ENCODE results near the gene METTL24. TPM values are rescaled to one million over a fixed set of nuclear protein-coding genes. Genes with fewer than 3 reads are reported as not detected.
"Not testable (repeated sequence)": the region's sequence is repeated elsewhere in the genome, so short reads cannot be mapped to it uniquely, and the experiment has no call there.

Gene METTL24
- total RNA-seq, 2 donors from 2014 or later: not detected

DNA sequence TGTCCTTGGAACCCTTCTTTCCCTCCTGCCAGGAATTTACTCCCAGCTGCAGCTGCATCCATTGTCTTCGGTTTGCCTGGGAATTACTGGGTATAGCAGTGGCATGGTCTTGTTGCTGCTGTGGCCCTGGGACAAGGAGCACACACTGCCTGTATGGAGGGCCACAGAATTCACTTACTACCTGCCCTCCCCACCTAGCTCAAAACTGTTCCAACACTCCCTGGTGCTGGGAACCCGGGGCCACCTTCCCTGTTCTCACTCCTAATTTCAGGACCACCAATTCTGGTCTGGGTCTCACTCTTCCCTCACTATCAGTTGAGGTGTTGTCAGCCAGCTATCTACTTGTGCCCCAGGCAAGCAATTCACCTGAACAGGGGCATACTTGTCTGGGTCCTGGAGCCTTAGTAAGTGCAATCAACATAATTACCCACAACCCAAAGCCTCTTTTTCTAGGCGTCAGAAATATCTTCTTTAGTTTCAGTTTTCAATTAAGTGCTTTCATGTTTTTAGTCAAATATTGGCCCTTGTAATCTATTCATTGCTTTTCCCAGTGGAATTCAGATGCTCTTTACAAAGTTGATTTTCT, 47.2 kb downstream of the METTL24 start:
- DNase-seq (no peak), ATAC-seq (replicated peaks in 1 of 2) (no peak)
- no peak overlapping the region for H3K4me3 Mint-ChIP-seq

DNA sequence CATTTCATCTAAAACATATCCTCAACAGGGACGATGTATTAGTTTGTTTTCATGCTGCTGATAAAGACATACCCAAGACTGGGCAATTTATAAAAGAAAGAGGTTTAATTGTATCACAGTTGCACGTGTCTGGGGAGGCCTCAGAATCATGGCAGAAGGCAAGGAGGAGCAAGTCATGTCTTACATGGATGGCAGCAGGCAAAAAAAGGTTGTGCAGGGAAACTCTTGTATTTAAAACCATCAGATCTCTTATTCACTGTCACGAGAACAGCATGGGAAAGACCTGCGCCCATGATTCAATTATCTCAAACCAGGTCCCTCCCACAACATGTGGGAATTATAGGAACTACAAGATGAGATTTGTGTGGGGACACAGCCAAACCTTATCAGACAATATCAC, 48.7 kb downstream of the METTL24 start:
- not testable (repeated sequence) for ATAC-seq (replicated peaks in 1 of 2); H3K9me3 Mint-ChIP-seq; H3K36me3 Mint-ChIP-seq (ENCODE audit: insufficient read depth in 2 of 2); H3K27ac Mint-ChIP-seq; H3K4me1 Mint-ChIP-seq (ENCODE audit: low read depth); DNase-seq; H3K4me3 Mint-ChIP-seq; H3K27me3 Mint-ChIP-seq (ENCODE audit: low read depth)

More for the DNA sequence above, 47.2 kb downstream of the METTL24 start:
- H3K27me3 Mint-ChIP-seq (ENCODE audit: low read depth): peaks cover 6% of the 10 kb centered on the region
- peaks cover 6% of the 10 kb centered on the region for H3K4me1 Mint-ChIP-seq (ENCODE audit: low read depth)
- peaks cover 0 to 2% of the 10 kb centered on the region in 2 donors for H3K9me3 Mint-ChIP-seq
- H3K27ac Mint-ChIP-seq: no peak overlapping the region
- H3K36me3 Mint-ChIP-seq (ENCODE audit: insufficient read depth in 2 of 2): peaks cover 2% of the 10 kb centered on the region in 2 donors

DNA sequence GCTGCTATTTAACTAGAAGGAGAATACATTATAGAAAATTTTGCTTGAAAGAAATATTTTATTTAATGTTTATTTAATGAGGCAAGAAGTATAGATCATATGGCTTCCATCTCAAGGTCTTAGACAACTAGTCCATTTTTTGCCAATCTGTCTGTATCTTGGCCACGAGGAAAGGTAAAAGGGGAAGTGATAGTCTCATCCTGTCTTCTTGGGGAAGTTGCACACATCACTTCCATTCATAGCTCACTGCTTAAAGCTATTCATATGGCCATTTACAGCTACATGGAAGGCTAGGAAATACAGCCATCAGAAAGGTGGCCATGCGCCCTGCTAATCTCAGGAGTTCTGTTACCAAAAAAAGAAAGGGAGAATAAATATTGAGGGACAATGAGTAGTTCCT, 50.8 kb downstream of the METTL24 start:
- Mint-ChIP-seq H3K36me3 (ENCODE audit: insufficient read depth in 2 of 2) (peaks cover 2% of the 10 kb centered on the region in 2 donors), H3K27me3 (ENCODE audit: low read depth) (peaks cover 2% of the 10 kb centered on the region), H3K4me3 (no peak overlapping the region), H3K4me1 (ENCODE audit: low read depth) (peaks cover 6% of the 10 kb centered on the region), H3K27ac (no peak overlapping the region), H3K9me3 (peaks cover 0 to 2% of the 10 kb centered on the region in 2 donors)
- no peak for ATAC-seq (replicated peaks in 1 of 2)
- DNase-seq: no peak

DNA sequence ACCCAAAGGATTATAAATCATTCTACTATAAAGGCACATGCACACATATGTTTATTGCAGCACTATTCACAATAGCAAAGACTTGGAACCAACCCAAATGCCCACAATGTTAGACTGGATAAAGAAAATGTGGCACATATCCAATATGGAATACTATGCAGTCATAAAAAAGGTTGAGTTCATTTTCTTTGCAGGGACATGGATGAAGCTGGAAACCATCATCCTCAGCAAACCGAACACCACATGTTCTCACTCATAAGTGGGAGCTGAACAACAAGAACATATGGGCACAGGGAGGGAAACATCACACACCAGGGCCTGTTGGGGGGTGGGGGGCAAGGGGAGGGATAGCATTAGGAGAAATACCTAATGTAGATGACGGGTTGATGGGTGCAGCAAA, 52.3 kb downstream of the METTL24 start:
- not testable (repeated sequence) for H3K4me1 Mint-ChIP-seq (ENCODE audit: low read depth); H3K27me3 Mint-ChIP-seq (ENCODE audit: low read depth); DNase-seq; H3K4me3 Mint-ChIP-seq; H3K9me3 Mint-ChIP-seq; H3K36me3 Mint-ChIP-seq (ENCODE audit: insufficient read depth in 2 of 2); ATAC-seq (replicated peaks in 1 of 2); H3K27ac Mint-ChIP-seq

DNA sequence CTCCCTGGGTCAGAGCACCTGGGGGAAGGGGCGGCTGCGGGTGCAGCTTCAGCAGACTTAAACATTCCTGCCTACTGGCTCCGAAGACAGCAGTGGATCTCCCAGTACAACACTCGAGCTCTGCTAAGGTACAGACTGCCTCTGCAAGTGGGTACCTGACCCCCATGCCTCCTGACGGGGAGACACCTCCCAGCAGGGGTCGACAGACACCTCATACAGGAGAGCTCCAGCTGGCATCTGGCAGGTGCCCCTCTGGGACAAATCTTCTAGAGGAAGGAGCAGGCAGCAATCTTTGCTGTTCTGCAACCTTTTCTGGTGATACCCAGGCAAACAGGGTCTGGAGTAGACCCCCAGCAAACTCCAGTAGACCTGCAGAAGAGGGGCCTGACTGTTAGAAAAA, 54.5 kb downstream of the METTL24 start:
- H3K4me3 Mint-ChIP-seq; H3K9me3 Mint-ChIP-seq; H3K4me1 Mint-ChIP-seq (ENCODE audit: low read depth); ATAC-seq (replicated peaks in 1 of 2); DNase-seq; H3K36me3 Mint-ChIP-seq (ENCODE audit: insufficient read depth in 2 of 2); H3K27me3 Mint-ChIP-seq (ENCODE audit: low read depth); H3K27ac Mint-ChIP-seq: not testable (repeated sequence)

DNA sequence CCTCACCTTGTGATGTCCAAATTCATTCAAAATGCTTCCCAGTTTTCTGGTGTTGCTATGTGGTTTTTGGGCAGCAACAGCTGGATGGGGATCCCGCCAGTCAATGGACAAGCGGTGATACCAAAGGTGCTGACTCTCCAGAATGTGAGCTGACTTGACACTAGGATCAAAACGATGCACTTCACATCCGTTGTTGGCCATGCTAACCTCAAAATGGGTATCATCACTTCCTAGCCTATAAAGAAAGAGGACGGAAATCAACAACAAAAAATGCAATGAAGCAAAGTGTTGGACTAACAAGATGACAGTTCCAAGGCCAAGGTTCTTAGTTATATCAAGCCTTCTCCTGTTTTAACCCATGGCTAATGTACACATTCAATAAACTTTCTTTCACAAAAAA, 59.2 kb downstream of the METTL24 start:
- Mint-ChIP-seq H3K27ac (no peak overlapping the region), H3K36me3 (ENCODE audit: insufficient read depth in 2 of 2) (no peaks in the 10 kb centered on the region), H3K4me3 (no peak overlapping the region), H3K9me3 (no peaks in the 10 kb centered on the region), H3K4me1 (ENCODE audit: low read depth) (peaks cover 11% of the 10 kb centered on the region), H3K27me3 (ENCODE audit: low read depth) (peaks cover 12% of the 10 kb centered on the region)
- DNase-seq: no peak
- no peak for ATAC-seq (replicated peaks in 1 of 2)

DNA sequence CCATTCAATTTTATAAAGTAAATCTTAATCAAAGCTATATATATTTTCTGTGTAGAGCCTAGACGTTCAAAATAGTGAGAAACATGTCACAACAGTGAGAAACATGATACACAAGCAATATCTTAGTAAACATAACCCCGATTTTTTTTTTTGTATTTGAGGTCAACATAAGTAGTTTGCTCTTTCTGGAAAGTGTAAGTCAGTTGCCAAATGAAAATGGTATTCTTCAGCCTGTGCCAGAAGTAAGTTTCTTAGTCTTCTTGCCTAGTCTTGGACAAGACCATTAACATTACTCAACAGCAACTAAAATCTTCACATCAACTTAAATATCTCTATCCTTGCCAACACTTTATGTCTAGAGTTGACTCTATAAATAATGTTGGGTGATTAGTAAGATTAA, 59.7 kb downstream of the METTL24 start:
- DNase-seq (no peak), ATAC-seq (replicated peaks in 1 of 2) (no peak)
- no peaks in the 10 kb centered on the region for H3K9me3 Mint-ChIP-seq
- H3K27ac Mint-ChIP-seq: no peak overlapping the region
- H3K4me1 Mint-ChIP-seq (ENCODE audit: low read depth): peaks cover 11% of the 10 kb centered on the region
- no peak overlapping the region for H3K4me3 Mint-ChIP-seq
- H3K36me3 Mint-ChIP-seq (ENCODE audit: insufficient read depth in 2 of 2): no peaks in the 10 kb centered on the region
- H3K27me3 Mint-ChIP-seq (ENCODE audit: low read depth): peaks cover 12% of the 10 kb centered on the region

DNA sequence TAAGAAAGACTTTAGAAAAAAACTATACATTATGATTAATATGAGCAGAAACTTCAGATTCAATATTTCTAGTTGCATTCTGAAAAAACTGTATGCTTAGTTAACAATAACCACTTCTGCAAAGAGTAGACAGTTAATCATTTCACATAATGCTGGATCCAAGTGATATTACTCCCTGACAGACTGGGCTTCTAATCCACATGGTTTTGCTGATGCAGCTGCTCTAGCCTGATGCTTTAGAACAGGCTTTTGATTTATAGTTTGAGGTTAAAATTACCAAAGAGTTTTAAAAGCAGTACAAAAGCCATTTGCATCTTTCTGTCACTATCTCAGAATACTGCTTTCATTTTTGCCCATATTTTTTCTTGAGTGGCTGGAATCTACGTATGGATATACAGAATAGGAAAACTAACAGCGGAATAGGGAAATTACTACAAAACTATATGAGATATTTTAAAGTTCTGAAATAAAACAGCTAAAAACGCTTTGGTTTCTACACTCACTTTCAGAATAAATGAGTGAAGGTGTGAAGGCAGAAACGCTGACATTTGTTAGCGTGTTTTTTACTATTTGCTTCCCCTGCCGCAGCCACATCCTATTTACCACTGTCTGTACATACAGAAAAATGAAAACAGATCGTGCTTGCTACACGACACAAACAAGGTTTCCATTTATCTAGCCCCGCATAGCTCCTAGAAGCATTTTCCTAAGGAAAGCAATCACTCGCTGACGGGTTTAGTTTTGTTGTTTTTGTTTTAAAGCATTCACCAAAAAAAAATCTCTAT, 61.7 kb downstream of the METTL24 start:
- DNase-seq: no peak
- Mint-ChIP-seq H3K4me1 (ENCODE audit: low read depth) (peaks cover 11% of the 10 kb centered on the region), H3K36me3 (ENCODE audit: insufficient read depth in 2 of 2) (no peaks in the 10 kb centered on the region), H3K4me3 (peak overlapping the region; percentile 34 to 69), H3K9me3 (peaks cover 0 to 3% of the 10 kb centered on the region in 2 donors), H3K27ac (no peak overlapping the region), H3K27me3 (ENCODE audit: low read depth) (peaks cover 12% of the 10 kb centered on the region)
- no peak for ATAC-seq (replicated peaks in 1 of 2)

DNA sequence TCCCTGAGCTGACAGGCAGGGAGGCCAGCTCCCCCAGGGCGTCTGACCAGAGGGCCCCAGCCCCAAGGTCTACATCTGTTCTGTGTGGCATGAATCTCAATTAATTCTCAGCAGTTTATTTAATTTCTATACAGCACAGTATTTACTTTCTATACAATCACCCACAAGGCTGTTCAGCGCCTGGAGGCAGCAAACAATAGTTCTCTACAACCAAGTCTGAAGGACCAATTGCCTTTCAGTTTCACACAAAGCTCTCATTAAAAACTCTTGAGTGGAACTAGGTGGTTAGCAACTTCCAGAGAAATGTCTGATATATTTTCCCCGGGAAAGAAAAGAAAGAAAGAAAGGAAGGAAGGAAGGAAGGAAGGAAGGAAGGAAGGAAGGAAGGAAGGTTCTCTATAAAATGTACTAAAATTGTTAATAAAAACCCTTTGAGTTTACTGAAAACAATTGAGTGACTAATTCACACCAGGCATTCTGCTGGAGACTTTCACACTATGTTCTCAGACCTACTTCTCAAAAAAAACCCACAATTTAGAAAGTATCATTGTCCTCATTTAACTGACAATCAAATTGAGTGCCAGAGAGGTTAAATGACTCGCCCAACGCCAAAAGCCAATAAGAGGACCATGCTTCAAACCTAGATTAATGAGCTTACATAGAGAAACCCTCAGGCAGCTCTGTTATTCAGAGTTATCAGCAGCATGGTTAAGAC, 62.5 kb downstream of the METTL24 start:
- H3K9me3 Mint-ChIP-seq: peaks cover 0 to 5% of the 10 kb centered on the region in 2 donors
- ATAC-seq (replicated peaks in 1 of 2) (peak; percentile 35 to 39), DNase-seq (no peak)
- peak overlapping the region; percentile 34 to 65 for H3K4me3 Mint-ChIP-seq
- peak overlapping the region; percentile 66 for H3K27ac Mint-ChIP-seq
- H3K4me1 Mint-ChIP-seq (ENCODE audit: low read depth): peaks cover 11% of the 10 kb centered on the region
- peaks cover 0 to 2% of the 10 kb centered on the region in 2 donors for H3K36me3 Mint-ChIP-seq (ENCODE audit: insufficient read depth in 2 of 2)
- H3K27me3 Mint-ChIP-seq (ENCODE audit: low read depth): peaks cover 12% of the 10 kb centered on the region

DNA sequence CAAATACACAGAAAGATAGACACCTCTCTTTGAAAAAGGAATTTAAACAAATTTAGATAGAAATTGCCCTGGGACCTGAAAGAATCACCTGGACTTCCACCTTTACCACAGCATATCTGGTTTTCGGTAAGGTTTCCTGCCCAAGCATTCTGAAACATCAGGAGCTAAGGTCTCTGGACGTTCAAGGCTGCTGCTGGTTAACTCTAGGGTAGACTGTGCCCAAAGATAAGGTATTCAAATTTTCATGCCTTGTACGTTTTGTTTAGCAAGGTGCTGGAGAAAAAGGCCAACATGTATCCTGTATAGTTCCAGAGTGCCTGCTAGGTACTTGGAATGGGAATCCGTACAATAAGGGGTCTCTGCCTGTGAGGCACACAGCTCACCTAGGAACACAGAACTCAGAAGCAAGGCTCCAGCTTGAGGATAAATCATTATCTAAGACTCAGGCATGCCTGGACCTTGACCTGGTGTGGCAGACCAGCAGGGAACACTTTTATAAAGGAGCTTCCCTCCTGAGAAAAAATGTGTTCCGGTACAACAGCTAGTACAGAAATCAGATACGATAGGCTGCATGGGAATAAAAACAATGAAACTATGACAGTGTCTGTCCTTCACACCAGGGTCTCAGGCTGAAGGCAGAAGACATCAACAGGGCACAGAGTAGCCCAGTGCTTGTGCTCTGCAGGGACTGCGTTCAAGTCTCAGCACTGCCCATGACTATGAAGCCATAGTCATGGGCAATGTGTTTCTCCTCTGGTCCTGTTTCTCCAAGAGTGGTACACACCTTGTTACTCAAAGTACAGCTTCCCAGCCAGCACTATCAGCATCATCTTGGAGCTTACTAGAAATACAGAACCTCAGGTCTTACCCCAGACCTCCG, 70.4 kb downstream of the METTL24 start:
- Mint-ChIP-seq H3K36me3 (ENCODE audit: insufficient read depth in 2 of 2) (peaks cover 0 to 4% of the 10 kb centered on the region in 2 donors), H3K27ac (no peak overlapping the region), H3K4me1 (ENCODE audit: low read depth) (no peaks in the 10 kb centered on the region), H3K9me3 (peaks cover 2 to 5% of the 10 kb centered on the region in 2 donors), H3K4me3 (no peak overlapping the region), H3K27me3 (ENCODE audit: low read depth) (peaks cover 6% of the 10 kb centered on the region)
- DNase-seq (no peak), ATAC-seq (replicated peaks in 1 of 2) (no peak)

DNA sequence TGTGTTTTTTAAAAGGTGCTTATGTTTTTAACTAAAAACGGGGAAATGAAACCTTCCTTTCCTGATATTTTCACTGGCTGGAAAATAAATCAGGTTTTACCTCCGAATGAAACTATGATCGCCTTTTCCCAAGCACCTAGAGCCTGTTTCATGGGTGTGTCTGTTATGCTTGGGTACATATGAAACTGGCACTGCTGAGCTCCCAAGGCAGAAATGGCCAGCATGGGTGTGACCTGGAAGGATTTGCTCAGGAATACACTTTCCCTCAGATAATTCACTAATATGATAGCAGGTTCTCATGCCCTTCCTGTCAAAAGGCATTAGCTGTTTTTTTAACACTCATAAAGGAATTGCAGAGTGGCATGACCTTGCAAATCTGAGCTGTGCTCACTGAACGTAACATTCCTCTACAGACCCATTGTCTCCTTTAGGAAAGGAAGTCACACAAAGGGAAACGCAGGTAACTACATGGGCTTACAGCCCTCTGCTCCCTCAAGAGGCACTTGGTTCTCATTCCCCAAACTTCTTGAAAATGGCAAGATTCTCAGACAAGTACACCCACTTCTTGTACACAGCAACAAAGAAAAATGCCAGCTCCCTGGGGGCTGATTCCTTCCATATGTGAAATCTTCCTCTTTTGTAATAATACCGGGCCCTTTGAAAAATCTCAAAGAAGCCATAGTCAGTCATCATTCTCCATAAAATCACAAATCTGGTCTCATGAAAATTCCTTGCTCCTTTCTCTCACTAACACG, 72.7 kb downstream of the METTL24 start:
- Mint-ChIP-seq H3K36me3 (ENCODE audit: insufficient read depth in 2 of 2) (peaks cover 0 to 2% of the 10 kb centered on the region in 2 donors), H3K27ac (no peak overlapping the region), H3K4me1 (ENCODE audit: low read depth) (no peaks in the 10 kb centered on the region), H3K27me3 (ENCODE audit: low read depth) (peaks cover 6% of the 10 kb centered on the region), H3K4me3 (no peak overlapping the region), H3K9me3 (peaks cover 0 to 2% of the 10 kb centered on the region in 2 donors)
- no peak for ATAC-seq (replicated peaks in 1 of 2)
- DNase-seq: no peak

DNA sequence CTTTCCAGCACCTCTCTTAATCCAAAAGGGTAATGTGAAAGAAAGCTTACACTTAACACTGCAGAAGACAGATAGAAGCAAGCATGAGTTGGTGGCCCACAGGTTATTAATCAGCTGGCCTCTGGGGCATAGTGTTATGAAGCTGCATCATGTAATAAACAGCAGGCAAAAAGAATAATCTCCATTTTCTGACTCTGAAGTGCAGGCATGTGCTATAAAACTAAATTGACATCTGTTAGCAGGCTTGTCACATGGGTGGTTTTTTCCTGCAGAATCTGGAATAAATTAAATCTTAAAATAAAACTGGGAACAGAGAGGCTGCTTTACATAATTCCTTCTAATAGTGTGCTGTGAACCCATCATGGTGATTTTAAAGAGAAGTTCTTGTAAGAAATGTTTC, 73.3 kb downstream of the METTL24 start:
- DNase-seq (no peak), ATAC-seq (replicated peaks in 1 of 2) (no peak)
- no peak overlapping the region for H3K4me3 Mint-ChIP-seq
- H3K9me3 Mint-ChIP-seq: peaks cover 2% of the 10 kb centered on the region in 2 donors
- H3K27me3 Mint-ChIP-seq (ENCODE audit: low read depth): peaks cover 6% of the 10 kb centered on the region
- H3K27ac Mint-ChIP-seq: no peak overlapping the region
- no peaks in the 10 kb centered on the region for H3K4me1 Mint-ChIP-seq (ENCODE audit: low read depth)
- peaks cover 0 to 2% of the 10 kb centered on the region in 2 donors for H3K36me3 Mint-ChIP-seq (ENCODE audit: insufficient read depth in 2 of 2)

Measured in activated T-cell treated with anti-CD3 and anti-CD28 coated beads, Interleukin-2, amount 50 U/mL, for 72 hours (primary cell).